ENCODE results near the gene HIBADH. TPM values are rescaled to one million over a fixed set of nuclear protein-coding genes. Genes with fewer than 3 reads are reported as not detected.
"Not testable (repeated sequence)": the region's sequence is repeated elsewhere in the genome, so short reads cannot be mapped to it uniquely, and the experiment has no call there.

HIBADH gene
- total and polyA plus RNA-seq, 3 donors from 2014 or later = 49.8 to 77.4 (median 69.9) TPM

- TF ChIP-seq POLR2A (IDR thresholded peaks at IDR 0.05) (no peak), CTCF (IDR thresholded peaks at IDR 0.05) (no peak)
- Histone ChIP-seq H3K4me3 (no peak overlapping the region), H3K36me3 (ENCODE audit: low read depth, missing control alignments) (no peaks in the 10 kb centered on the region), H3K27ac (no peak overlapping the region), H3K9me3 (no peaks in the 10 kb centered on the region), H3K27me3 (no peaks in the 10 kb centered on the region), H3K4me1 (peaks cover 10% of the 10 kb centered on the region)
- intact Hi-C loops (cut with DNase I; ENCODE audit: low total_unique reads) = no loop called here
- 28 to 34% methylated on average over 2 of the region's 2 CpGs for WGBS, 2 donors
- DNase-seq = no peak
Observed at GRCh38 chr7:27585781-27586447, 76.8 kb downstream of the HIBADH start.

- TF ChIP-seq CTCF (IDR thresholded peaks at IDR 0.05) (no peak), POLR2A (IDR thresholded peaks at IDR 0.05) (no peak)
- Histone ChIP-seq H3K9me3 (no peaks in the 10 kb centered on the region), H3K4me3 (no peak overlapping the region), H3K27me3 (no peaks in the 10 kb centered on the region), H3K4me1 (peaks cover 10% of the 10 kb centered on the region), H3K36me3 (ENCODE audit: low read depth, missing control alignments) (no peaks in the 10 kb centered on the region), H3K27ac (no peak overlapping the region)
- intact Hi-C loops (cut with DNase I; ENCODE audit: low total_unique reads) = no loop called here
- DNase-seq = no peak
- 92 to 96% methylated on average over 1 of the region's 1 CpG for WGBS, 2 donors
Observed at GRCh38 chr7:27581906-27582305, 80.8 kb downstream of the HIBADH start.

- TF ChIP-seq POLR2A (IDR thresholded peaks at IDR 0.05) (no peak), CTCF (IDR thresholded peaks at IDR 0.05) (no peak)
- Histone ChIP-seq H3K36me3 (ENCODE audit: low read depth, missing control alignments) (no peaks in the 10 kb centered on the region), H3K4me3 (no peak overlapping the region), H3K27me3 (no peaks in the 10 kb centered on the region), H3K9me3 (no peaks in the 10 kb centered on the region), H3K27ac (no peak overlapping the region), H3K4me1 (peaks cover 9% of the 10 kb centered on the region)
- intact Hi-C loops (cut with DNase I; ENCODE audit: low total_unique reads) = no loop called here
- WGBS, 2 donors = 91 to 93% methylated on average over 2 of the region's 2 CpGs
- no peak for DNase-seq
Observed at GRCh38 chr7:27581119-27581518, 81.6 kb downstream of the HIBADH start.

GRCh38 chr7:27579565-27579964 lies 83.1 kb downstream of the HIBADH start:
- Histone ChIP-seq H3K27ac (no peak overlapping the region), H3K27me3 (no peaks in the 10 kb centered on the region), H3K36me3 (ENCODE audit: low read depth, missing control alignments) (no peaks in the 10 kb centered on the region), H3K4me1 (no peaks in the 10 kb centered on the region), H3K9me3 (no peaks in the 10 kb centered on the region), H3K4me3 (no peak overlapping the region)
- WGBS, 2 donors = 71 to 85% methylated on average over 3 of the region's 3 CpGs
- TF ChIP-seq CTCF (IDR thresholded peaks at IDR 0.05) (no peak), POLR2A (IDR thresholded peaks at IDR 0.05) (no peak)
- intact Hi-C loops (cut with DNase I; ENCODE audit: low total_unique reads) = loop anchor here (10.0 kb wide), 1 partner anchor 345 kb away; no protein-coding TSS in a partner anchor
- no peak for DNase-seq

GRCh38 chr7:27578169-27578568 lies 84.5 kb downstream of the HIBADH start:
- 88 to 91% methylated on average over 5 to 7 of the region's 7 CpGs for WGBS, 2 donors
- intact Hi-C loops (cut with DNase I; ENCODE audit: low total_unique reads) = loop anchor here (10.0 kb wide), 1 partner anchor 343 kb away; no protein-coding TSS in a partner anchor

More at GRCh38 chr7:27578169-27578568, 84.5 kb downstream of the HIBADH start:
- H3K9me3 ChIP-seq; H3K27ac ChIP-seq; H3K4me1 ChIP-seq; H3K36me3 ChIP-seq (ENCODE audit: low read depth, missing control alignments); H3K27me3 ChIP-seq; DNase-seq; H3K4me3 ChIP-seq: not testable (repeated sequence)

All from testis (tissue), 3 donors.